IMR-90 (cell line): ENCODE results near the gene SORL1. TPM values are rescaled to one million over a fixed set of nuclear protein-coding genes. Genes with fewer than 3 reads are reported as not detected.

ENCODE experiments used
- ATAC-seq: fragments of 200-7000 bp; cut with Tn5 transposase; 2 replicates; pipeline ENCODE4 v1.9.1; 2020; ENCODE audit warnings: low read depth, mild to moderate bottlenecking, moderate library complexity
- BruUV-seq: library from RNA; stranded (reverse); fragments of 400-500 nt; replicated peaks from 2 replicates; lab custom pipeline; 2021; lab: Mats Ljungman, UMichigan
- CTCF ChIA-PET: fragments of 300-600 bp; formaldehyde crosslinking; extraction: SDS; loops from one replicate; lab custom pipeline; 2021; ENCODE audit warnings: antibody characterized with exemption; lab: Yijun Ruan, JAX
- POLR2A ChIA-PET: fragments of 300-600 bp; sonication (Branson Sonifier 250); formaldehyde crosslinking; loops from one replicate; lab custom pipeline; 2022; ENCODE audit warnings: antibody characterized with exemption; ENCODE audit not compliant: unreplicated experiment; lab: Charles Lee
- DNase-seq: peaks from one replicate; pipeline ENCODE4 v3.0.0; 2013
- H2AFZ ChIP-seq: replicated peaks from 2 replicates; pipeline ENCODE3; 2013; ENCODE audit warnings: low read length, mild to moderate bottlenecking; ENCODE audit not compliant: poor library complexity
- H2AK5ac ChIP-seq: 2 replicates; pipeline ENCODE4 v1.6.1; 2013; ENCODE audit warnings: low read depth, low read length, inconsistent platforms
- H2AK9ac ChIP-seq: replicated peaks from 2 replicates; pipeline ENCODE3; 2013; ENCODE audit warnings: mild to moderate bottlenecking, low read depth, low read length, moderate library complexity; ENCODE audit not compliant: poor library complexity
- H2BK120ac ChIP-seq: 2 replicates; pipeline ENCODE4 v1.6.1; 2013; ENCODE audit warnings: low read depth, low read length, inconsistent platforms
- H2BK15ac ChIP-seq: 3 replicates; pipeline ENCODE4 v1.6.1; 2013; ENCODE audit warnings: low read depth, low read length, inconsistent platforms
- H2BK20ac ChIP-seq: 2 replicates; pipeline ENCODE4 v1.6.1; 2013; ENCODE audit warnings: low read depth, mild to moderate bottlenecking, inconsistent platforms, low read length, moderate library complexity
- H2BK5ac ChIP-seq: 2 replicates; pipeline ENCODE4 v1.6.1; 2013; ENCODE audit warnings: mild to moderate bottlenecking, low read depth, low read length, inconsistent platforms; ENCODE audit not compliant: poor library complexity, severe bottlenecking
- H3K14ac ChIP-seq: replicated peaks from 2 replicates; pipeline ENCODE4 v1.6.1; 2013; ENCODE audit warnings: low read depth, low read length, inconsistent platforms
- H3K18ac ChIP-seq: 2 replicates; pipeline ENCODE4 v1.6.1; 2013; ENCODE audit warnings: low read depth, low read length, control low read depth
- H3K23ac ChIP-seq: 2 replicates; pipeline ENCODE4 v1.6.1; 2013; ENCODE audit warnings: low read depth, low read length, inconsistent platforms
- H3K27ac ChIP-seq: 2 replicates; pipeline ENCODE4 v1.5.1; 2013; ENCODE audit warnings: mild to moderate bottlenecking, control low read depth, low read length; ENCODE audit not compliant: insufficient read depth
- H3K27me3 ChIP-seq: 2 replicates; pipeline ENCODE4 v1.6.1; 2013; ENCODE audit warnings: low read length; ENCODE audit not compliant: control insufficient read depth, insufficient read depth
- H3K36me3 ChIP-seq: 2 replicates; pipeline ENCODE4 v1.6.1; 2013; ENCODE audit warnings: low read length, mixed read lengths; ENCODE audit not compliant: control insufficient read depth, insufficient read depth
- H3K4ac ChIP-seq: 2 replicates; pipeline ENCODE4 v1.6.1; 2013; ENCODE audit warnings: low read depth, low read length, inconsistent platforms
- H3K4me1 ChIP-seq: 2 replicates; pipeline ENCODE4 v1.6.1; 2013; ENCODE audit warnings: low read length, mixed read lengths; ENCODE audit not compliant: control insufficient read depth, insufficient read depth
- H3K4me2 ChIP-seq: 2 replicates; pipeline ENCODE4 v1.6.1; 2013; ENCODE audit warnings: low read depth, mild to moderate bottlenecking, control low read depth, low read length, moderate library complexity
- H3K4me3 ChIP-seq: 2 replicates; pipeline ENCODE4 v1.5.1; 2013; ENCODE audit warnings: low read depth, mild to moderate bottlenecking, control low read depth, low read length, moderate library complexity; ENCODE audit not compliant: insufficient read depth
- H3K56ac ChIP-seq: 2 replicates; pipeline ENCODE4 v1.6.1; 2013; ENCODE audit warnings: low read length, inconsistent platforms; ENCODE audit not compliant: insufficient read depth; ENCODE audit errors: extremely low read depth
- H3K79me1 ChIP-seq, 2 experiments: 2 replicates each; pipeline ENCODE4 v1.6.1; 2013; ENCODE audit warnings: low read length in 2 of 2, inconsistent platforms in 1 of 2, low read depth in 1 of 2
- H3K9ac ChIP-seq: 2 replicates; pipeline ENCODE4 v1.6.1; 2013; ENCODE audit warnings: low read depth, low read length, control low read depth
- H3K9me1 ChIP-seq: 2 replicates; pipeline ENCODE4 v1.6.1; 2013; ENCODE audit warnings: low read length, inconsistent platforms; ENCODE audit not compliant: insufficient read depth
- H3K9me3 ChIP-seq: 2 replicates; pipeline ENCODE4 v1.6.1; 2013; ENCODE audit warnings: low read length; ENCODE audit not compliant: control insufficient read depth, insufficient read depth
- H4K20me1 ChIP-seq: 2 replicates; pipeline ENCODE4 v1.6.1; 2013; ENCODE audit warnings: low read length, inconsistent platforms; ENCODE audit not compliant: insufficient read depth
- H4K5ac ChIP-seq: 2 replicates; pipeline ENCODE4 v1.6.1; 2013; ENCODE audit warnings: mild to moderate bottlenecking, low read depth, low read length, control low read depth
- H4K8ac ChIP-seq, 2 experiments: 2 replicates each; pipeline ENCODE4 v1.6.1; 2013; ENCODE audit warnings: low read depth in 2 of 2, low read length in 2 of 2, control low read depth in 1 of 2, inconsistent platforms in 1 of 2
- H4K91ac ChIP-seq: 2 replicates; pipeline ENCODE4 v1.6.1; 2013; ENCODE audit warnings: low read depth, low read length, inconsistent platforms; ENCODE audit not compliant: insufficient read depth
- BHLHE40 ChIP-seq: fragments of 150-350 bp; IDR thresholded peaks from 2 replicates; pipeline ENCODE4 v1.6.1; 2016; ENCODE audit warnings: mild to moderate bottlenecking, low read depth, low read length
- CEBPB ChIP-seq: IDR thresholded peaks from 2 replicates; pipeline ENCODE4 v1.6.1; 2012; ENCODE audit warnings: low read depth, low read length, improper control_type of control experiment
- CHD1 ChIP-seq: IDR thresholded peaks from 2 replicates; pipeline ENCODE4 v1.6.1; 2012; ENCODE audit warnings: low read depth, low read length, improper control_type of control experiment
- CTCF ChIP-seq: conservative IDR thresholded peaks from 2 replicates; pipeline ENCODE4 v1.5.1; 2012; ENCODE audit warnings: mild to moderate bottlenecking, low read depth, low read length, improper control_type of control experiment
- ELK1 ChIP-seq: fragments of 150-350 bp; IDR thresholded peaks from 2 replicates; pipeline ENCODE4 v1.6.1; 2016; ENCODE audit warnings: low read depth, mild to moderate bottlenecking, low read length, moderate library complexity, borderline replicate concordance
- FOS ChIP-seq: fragments of 150-350 bp; IDR thresholded peaks from 2 replicates; pipeline ENCODE4 v1.6.1; 2016; ENCODE audit warnings: low read depth, low read length
- MAFK ChIP-seq: IDR thresholded peaks from 2 replicates; pipeline ENCODE4 v1.6.1; 2012; ENCODE audit warnings: low read depth, low read length, improper control_type of control experiment
- MAZ ChIP-seq: IDR thresholded peaks from 2 replicates; pipeline ENCODE4 v1.6.1; 2012; ENCODE audit warnings: low read depth, mild to moderate bottlenecking, low read length, improper control_type of control experiment, moderate library complexity, borderline replicate concordance
- MXI1 ChIP-seq: IDR thresholded peaks from 2 replicates; pipeline ENCODE4 v1.6.1; 2012; ENCODE audit warnings: low read depth, mild to moderate bottlenecking, low read length, moderate library complexity, borderline replicate concordance
- NFE2L2 ChIP-seq: fragments of 150-350 bp; IDR thresholded peaks from 2 replicates; pipeline ENCODE4 v1.6.1; 2016; ENCODE audit warnings: low read depth, mild to moderate bottlenecking, low read length
- POLR2A ChIP-seq: IDR thresholded peaks from 2 replicates; pipeline ENCODE4 v1.6.1; 2012; ENCODE audit warnings: mild to moderate bottlenecking, low read depth, low read length
- RAD21 ChIP-seq: IDR thresholded peaks from 2 replicates; pipeline ENCODE4 v1.6.1; 2012; ENCODE audit warnings: low read length, improper control_type of control experiment
- RCOR1 ChIP-seq: IDR thresholded peaks from 2 replicates; pipeline ENCODE4 v1.6.1; 2012; ENCODE audit warnings: mild to moderate bottlenecking, low read length, improper control_type of control experiment; ENCODE audit not compliant: insufficient replicate concordance
- RFX5 ChIP-seq: IDR thresholded peaks from 2 replicates; pipeline ENCODE4 v1.8.0; 2012; ENCODE audit warnings: low read depth, mild to moderate bottlenecking, low read length, moderate library complexity
- SMC3 ChIP-seq: fragments of 150-350 bp; IDR thresholded peaks from 2 replicates; pipeline ENCODE4 v1.6.1; 2016; ENCODE audit warnings: low read depth, mild to moderate bottlenecking, antibody characterized with exemption, low read length, moderate library complexity
- USF2 ChIP-seq: fragments of 150-350 bp; IDR thresholded peaks from 2 replicates; pipeline ENCODE4 v1.6.1; 2017; ENCODE audit warnings: mild to moderate bottlenecking, antibody characterized with exemption, low read length, low read depth
- WGBS, 2 experiments: methylation state at CpG; one replicate each; pipeline versions ENCODE4 v1.1.5 to v1.1.7; 2013; ENCODE audit warnings: missing lambda C conversion rate in 2 of 2; ENCODE audit not compliant: insufficient read length in 1 of 2; ENCODE audit errors: extremely low coverage in 2 of 2; 5-methylcytosine and 5-hydroxymethylcytosine counted together
- dilution Hi-C: fragments of 300-500 bp; cut with HindIII; formaldehyde crosslinking; loops from one replicate; pipeline ENCODE4 v1.14.3; 2018; ENCODE audit warnings: low sequenced_read_pairs; ENCODE audit not compliant: unreplicated experiment
- in situ Hi-C: fragments of 300-500 bp; cut with MboI; formaldehyde crosslinking; loops from 3 replicates; pipeline ENCODE4 v1.14.3; 2019; ENCODE audit warnings: low sequenced_read_pairs, inconsistent platforms, mixed read lengths
- intact Hi-C: fragments of 100-400 bp; cut with micrococcal nuclease; formaldehyde crosslinking; loops from 2 replicates; pipeline ENCODE4 v1.10.0; 2022
- polyA plus RNA-seq, 3 experiments: library from polyadenylated mRNA; depleted of rRNA; stranded (reverse); fragments of >200 nt; gene quantifications; 2 replicates each; pipeline ENCODE4 v1.2.3, GENCODE V29; 2012; ENCODE audit warnings: low replicate concordance in 1 of 3
- total RNA-seq: library from RNA; depleted of rRNA; stranded (reverse); fragments of >200 nt; gene quantifications from 2 replicates; pipeline ENCODE4 v1.2.3, GENCODE V29; 2012

SORL1 gene
- total and polyA plus RNA-seq, 2 of the 4 experiments (the other 2 are of a cell fraction) = 1.0 to 2.0 TPM

DNA sequence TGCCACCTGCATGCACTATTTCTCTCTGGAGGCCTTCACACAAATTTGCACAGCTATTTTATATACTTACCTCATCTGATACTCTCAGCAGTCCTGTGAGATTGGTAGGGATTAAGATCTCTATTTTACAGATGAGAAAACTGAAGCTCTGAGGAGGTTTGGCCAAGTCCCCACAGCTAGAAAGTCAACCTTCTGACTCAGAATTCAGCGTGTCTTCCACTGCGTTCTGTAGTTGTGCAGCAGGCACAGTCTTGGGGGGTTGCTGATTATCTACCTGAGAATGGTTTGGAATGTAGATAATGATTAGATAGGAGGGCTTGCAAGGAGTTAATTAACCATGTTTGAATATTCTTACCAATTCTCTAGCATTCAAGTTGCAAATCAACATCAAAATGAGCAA lies 2.5 kb upstream of the SORL1 start:
- Histone ChIP-seq H3K9me3 (no peaks in the 10 kb centered on the region), H3K56ac (no peak overlapping the region), H3K4ac (no peak overlapping the region), H4K91ac (no peak overlapping the region), H4K5ac (no peak overlapping the region), H3K79me1 (no peaks in the 10 kb centered on the region), H4K8ac (no peak overlapping the region), H3K27ac (no peak overlapping the region), H3K27me3 (peaks cover 43% of the 10 kb centered on the region), H3K14ac (no peak overlapping the region), H2BK120ac (no peak overlapping the region), H2BK5ac (no peak overlapping the region), H2AK9ac (no peak overlapping the region), H3K23ac (no peak overlapping the region), H2AK5ac (no peak overlapping the region), H3K4me1 (no peaks in the 10 kb centered on the region; the same call in 1 of the 2 replicates), H3K36me3 (no peaks in the 10 kb centered on the region), H2AFZ (no peak overlapping the region), H3K4me3 (no peak overlapping the region), H2BK20ac (no peak overlapping the region), H4K20me1 (no peaks in the 10 kb centered on the region), H3K9ac (no peak overlapping the region), H3K9me1 (no peaks in the 10 kb centered on the region), H3K4me2 (no peak overlapping the region), H3K18ac (no peak overlapping the region), H2BK15ac (no peak overlapping the region)
- POLR2A ChIA-PET = no interaction called here
- no CpG with 5 or more reads among the region's 2 CpGs for WGBS, 2 experiments
- TF ChIP-seq RCOR1 (no peak), CTCF (no peak), CHD1 (no peak), MAFK (no peak), MAZ (no peak), FOS (no peak), BHLHE40 (no peak), ELK1 (no peak), NFE2L2 (no peak), USF2 (no peak), RAD21 (no peak), MXI1 (no peak), POLR2A (no peak), SMC3 (no peak), CEBPB (no peak), RFX5 (no peak)
- in situ Hi-C loops (loop anchor here (25.0 kb wide), 1 partner anchor 663 kb away; the partner anchor contains the start of gene BLID), intact Hi-C loops (no loop called here), dilution Hi-C loops (no loop called here)
- no peak for DNase-seq
- no TSS peak for BruUV-seq
- ATAC-seq = no peak
- CTCF ChIA-PET = no interaction called here
